Testis (tissue), 2 donors: ENCODE data around the gene UPK2.

Experiments used
- POLR2A ChIP-seq: fragments of 450-650 bp; IDR thresholded peaks from one replicate; pipeline ENCODE4 v1.6.1; 2017; ENCODE audit warnings: antibody characterized with exemption, mild to moderate bottlenecking, moderate library complexity
- TF ChIP-seq, protein P1 (sequence below), 3 experiments: fragments of 450-650 bp in 2 of 3; fragments of 200-600 bp in 1 of 3; sonication (generic) in 1 of 3; IDR thresholded peaks; one replicate each; pipeline ENCODE4 v1.5.1; 2016 to 2019; ENCODE audit warnings: antibody characterized with exemption in 3 of 3, mild to moderate bottlenecking in 2 of 3, moderate library complexity in 1 of 3

DNA sequence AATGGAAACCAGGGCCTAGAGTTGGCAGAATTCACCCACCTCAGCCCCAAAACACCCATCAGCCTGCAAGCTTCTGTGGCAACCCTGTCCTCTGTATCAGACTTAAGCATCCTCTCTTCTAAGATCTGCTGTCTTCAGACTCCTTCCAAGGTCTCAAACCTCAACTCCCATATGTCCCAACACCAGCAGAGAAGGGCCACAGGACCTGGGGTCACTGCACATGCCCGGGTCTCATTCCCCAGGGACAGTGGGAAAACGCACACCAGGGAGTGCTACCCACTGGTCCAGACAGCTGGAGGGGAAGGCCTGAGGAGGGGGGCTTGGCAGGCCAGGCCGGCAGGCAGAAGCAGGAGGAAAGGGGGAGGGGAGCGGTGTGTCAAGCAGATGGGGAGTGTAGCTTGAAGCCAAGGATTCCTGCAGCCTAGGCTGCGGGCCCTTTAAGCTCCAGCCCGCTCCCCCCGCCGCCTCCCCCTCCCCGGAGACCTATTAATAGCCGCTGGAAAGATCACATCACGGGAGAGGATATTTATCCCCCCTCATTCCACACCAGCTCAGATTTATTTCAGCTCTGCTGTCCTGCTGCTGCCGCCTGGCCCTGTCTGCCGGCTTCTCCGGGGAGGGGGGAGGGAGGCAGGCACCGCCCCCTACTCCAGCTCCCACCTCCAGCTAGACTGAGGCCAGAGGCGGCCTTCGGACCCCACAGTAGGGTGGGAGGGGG lies 47.0 kb upstream of the UPK2 start:
- TF ChIP-seq, protein P1, sequence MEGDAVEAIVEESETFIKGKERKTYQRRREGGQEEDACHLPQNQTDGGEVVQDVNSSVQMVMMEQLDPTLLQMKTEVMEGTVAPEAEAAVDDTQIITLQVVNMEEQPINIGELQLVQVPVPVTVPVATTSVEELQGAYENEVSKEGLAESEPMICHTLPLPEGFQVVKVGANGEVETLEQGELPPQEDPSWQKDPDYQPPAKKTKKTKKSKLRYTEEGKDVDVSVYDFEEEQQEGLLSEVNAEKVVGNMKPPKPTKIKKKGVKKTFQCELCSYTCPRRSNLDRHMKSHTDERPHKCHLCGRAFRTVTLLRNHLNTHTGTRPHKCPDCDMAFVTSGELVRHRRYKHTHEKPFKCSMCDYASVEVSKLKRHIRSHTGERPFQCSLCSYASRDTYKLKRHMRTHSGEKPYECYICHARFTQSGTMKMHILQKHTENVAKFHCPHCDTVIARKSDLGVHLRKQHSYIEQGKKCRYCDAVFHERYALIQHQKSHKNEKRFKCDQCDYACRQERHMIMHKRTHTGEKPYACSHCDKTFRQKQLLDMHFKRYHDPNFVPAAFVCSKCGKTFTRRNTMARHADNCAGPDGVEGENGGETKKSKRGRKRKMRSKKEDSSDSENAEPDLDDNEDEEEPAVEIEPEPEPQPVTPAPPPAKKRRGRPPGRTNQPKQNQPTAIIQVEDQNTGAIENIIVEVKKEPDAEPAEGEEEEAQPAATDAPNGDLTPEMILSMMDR (IDR thresholded peaks at IDR 0.05) = no peak
- TF ChIP-seq POLR2A = no peak
